Ishikawa (cell line): Measurements from ENCODE around the gene GMNC.

ENCODE experiments used
- CEBPB ChIP-seq: IDR thresholded peaks from 2 replicates; pipeline ENCODE4 v1.6.1; 2012
- EGR1 ChIP-seq: IDR thresholded peaks from 2 replicates; pipeline ENCODE4 v1.6.1; 2012
- EP300 ChIP-seq: IDR thresholded peaks from 2 replicates; pipeline ENCODE4 v1.6.1; 2012; ENCODE audit warnings: borderline replicate concordance
- FOXM1 ChIP-seq: IDR thresholded peaks from 2 replicates; pipeline ENCODE4 v1.6.1; 2012; ENCODE audit warnings: low read depth, borderline replicate concordance
- NFIC ChIP-seq: IDR thresholded peaks from 2 replicates; pipeline ENCODE4 v1.6.1; 2012
- RAD21 ChIP-seq: IDR thresholded peaks from 2 replicates; pipeline ENCODE4 v1.6.1; 2012; ENCODE audit warnings: low read depth
- REST ChIP-seq: IDR thresholded peaks from 2 replicates; pipeline ENCODE4 v1.6.1; 2012; ENCODE audit warnings: low read depth, mild to moderate bottlenecking
- TCF12 ChIP-seq: IDR thresholded peaks from 2 replicates; pipeline ENCODE4 v1.6.1; 2012; ENCODE audit warnings: low read depth
- TEAD4 ChIP-seq: IDR thresholded peaks from 2 replicates; pipeline ENCODE4 v1.6.1; 2012
- YY1 ChIP-seq: IDR thresholded peaks from 2 replicates; pipeline ENCODE4 v1.6.1; 2012; ENCODE audit warnings: low read depth
- ZBTB7A ChIP-seq: IDR thresholded peaks from 2 replicates; pipeline ENCODE4 v1.6.1; 2012; ENCODE audit warnings: low read depth
- TF ChIP-seq, protein P1 (sequence below): IDR thresholded peaks from 2 replicates; pipeline ENCODE4 v1.6.1; 2012
- TF ChIP-seq, protein P2 (sequence below): IDR thresholded peaks from 2 replicates; pipeline ENCODE4 v1.6.1; 2012

- TF ChIP-seq NFIC (no peak), YY1 (no peak), EGR1 (no peak), TEAD4 (no peak), REST (no peak), RAD21 (no peak), EP300 (no peak), TCF12 (no peak), FOXM1 (no peak), CEBPB (no peak), ZBTB7A (no peak)
- TF ChIP-seq, protein P1, sequence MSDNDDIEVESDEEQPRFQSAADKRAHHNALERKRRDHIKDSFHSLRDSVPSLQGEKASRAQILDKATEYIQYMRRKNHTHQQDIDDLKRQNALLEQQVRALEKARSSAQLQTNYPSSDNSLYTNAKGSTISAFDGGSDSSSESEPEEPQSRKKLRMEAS = no peak
- TF ChIP-seq, protein P2, sequence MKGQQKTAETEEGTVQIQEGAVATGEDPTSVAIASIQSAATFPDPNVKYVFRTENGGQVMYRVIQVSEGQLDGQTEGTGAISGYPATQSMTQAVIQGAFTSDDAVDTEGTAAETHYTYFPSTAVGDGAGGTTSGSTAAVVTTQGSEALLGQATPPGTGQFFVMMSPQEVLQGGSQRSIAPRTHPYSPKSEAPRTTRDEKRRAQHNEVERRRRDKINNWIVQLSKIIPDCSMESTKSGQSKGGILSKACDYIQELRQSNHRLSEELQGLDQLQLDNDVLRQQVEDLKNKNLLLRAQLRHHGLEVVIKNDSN = no peak
Measured at GRCh38 chr3:190886945-190887344, 24.5 kb upstream of the GMNC start.
